ENCODE results near the gene IRF2. TPM values are rescaled to one million over a fixed set of nuclear protein-coding genes. Genes with fewer than 3 reads are reported as not detected.

Gene IRF2
- polyA plus RNA-seq, 1 experiment: 28.7 TPM

- no peak for DNase-seq (ENCODE audit: low read depth)
- no peak for TF ChIP-seq CTCF (IDR thresholded peaks at IDR 0.05; ENCODE audit: insufficient read depth, low read depth, low read length)
- Histone ChIP-seq H3K4me3 (ENCODE audit: low read depth, low read length) (no peak overlapping the region), H3K36me3 (ENCODE audit: control insufficient read depth, insufficient read depth, low read length) (no peaks in the 10 kb centered on the region), H3K27me3 (ENCODE audit: control insufficient read depth, insufficient read depth, low read length) (no peaks in the 10 kb centered on the region)
- ChIA-PET CTCF (interaction anchor here (0.6 kb wide), 1 partner anchor 25 kb away, joined by 3 read pairs; no protein-coding TSS in a partner anchor), POLR2A (no interaction called here)
These were observed 35.0 kb downstream of the IRF2 start for GRCh38 chr4:184439386-184439785.

- H3K4me3 ChIP-seq (ENCODE audit: low read depth, low read length): no peak overlapping the region
- TF ChIP-seq CTCF (IDR thresholded peaks at IDR 0.05; ENCODE audit: insufficient read depth, low read depth, low read length): no peak
- no peaks in the 10 kb centered on the region for H3K36me3 ChIP-seq (ENCODE audit: control insufficient read depth, insufficient read depth, low read length)
- ChIA-PET POLR2A (no interaction called here), CTCF (no interaction called here)
- H3K27me3 ChIP-seq (ENCODE audit: control insufficient read depth, insufficient read depth, low read length): no peaks in the 10 kb centered on the region
- DNase-seq (ENCODE audit: low read depth): no peak
These were observed 36.0 kb downstream of the IRF2 start for GRCh38 chr4:184438375-184438774.

GRCh38 chr4:184437565-184438265 lies 36.6 kb downstream of the IRF2 start:
- ChIA-PET CTCF (interaction anchor here (1.5 kb wide), 1 partner anchor 46 kb away, joined by 3 read pairs; no protein-coding TSS in a partner anchor), POLR2A (no interaction called here)
- H3K4me3 ChIP-seq (ENCODE audit: low read depth, low read length): no peak overlapping the region
- no peaks in the 10 kb centered on the region for H3K27me3 ChIP-seq (ENCODE audit: control insufficient read depth, insufficient read depth, low read length)
- H3K36me3 ChIP-seq (ENCODE audit: control insufficient read depth, insufficient read depth, low read length): 0 out of 2 replicates have a peak, but pooled peaks cover 1% of the 10 kb centered on the region
- no peak for DNase-seq (ENCODE audit: low read depth)
- no peak for TF ChIP-seq CTCF (IDR thresholded peaks at IDR 0.05; ENCODE audit: insufficient read depth, low read depth, low read length)

GRCh38 chr4:184434501-184435066 lies 39.8 kb downstream of the IRF2 start:
- ChIA-PET POLR2A (no interaction called here), CTCF (no interaction called here)
- Histone ChIP-seq H3K4me3 (ENCODE audit: low read depth, low read length) (no peak overlapping the region), H3K27me3 (ENCODE audit: control insufficient read depth, insufficient read depth, low read length) (no peaks in the 10 kb centered on the region), H3K36me3 (ENCODE audit: control insufficient read depth, insufficient read depth, low read length) (0 out of 2 replicates have a peak, but pooled peaks cover 1% of the 10 kb centered on the region)
- DNase-seq (ENCODE audit: low read depth): no peak
- no peak for TF ChIP-seq CTCF (IDR thresholded peaks at IDR 0.05; ENCODE audit: insufficient read depth, low read depth, low read length)

- CTCF ChIA-PET: no interaction called here
- no peaks in the 10 kb centered on the region for H3K27me3 ChIP-seq (ENCODE audit: control insufficient read depth, insufficient read depth, low read length)
- POLR2A ChIA-PET: no interaction called here
- TF ChIP-seq CTCF (IDR thresholded peaks at IDR 0.05; ENCODE audit: insufficient read depth, low read depth, low read length): no peak
- no peak overlapping the region for H3K4me3 ChIP-seq (ENCODE audit: low read depth, low read length)
- H3K36me3 ChIP-seq (ENCODE audit: control insufficient read depth, insufficient read depth, low read length): 0 out of 2 replicates have a peak, but pooled peaks cover 1% of the 10 kb centered on the region
- DNase-seq (ENCODE audit: low read depth): no peak
These were observed 40.3 kb downstream of the IRF2 start for GRCh38 chr4:184434021-184434420.

Data from BJ (cell line).